GM21367 (cell line): ENCODE data around the gene ADAM29.
"Not testable (repeated sequence)": the region's sequence is repeated elsewhere in the genome, so short reads cannot be mapped to it uniquely, and the experiment has no call there.

ENCODE experiments used
- ATAC-seq: cut with Tn5 transposase; IDR thresholded peaks from one replicate; pipeline ENCODE4 v1.9.1; 2021; ENCODE audit not compliant: unreplicated experiment

Gene ADAM29

DNA sequence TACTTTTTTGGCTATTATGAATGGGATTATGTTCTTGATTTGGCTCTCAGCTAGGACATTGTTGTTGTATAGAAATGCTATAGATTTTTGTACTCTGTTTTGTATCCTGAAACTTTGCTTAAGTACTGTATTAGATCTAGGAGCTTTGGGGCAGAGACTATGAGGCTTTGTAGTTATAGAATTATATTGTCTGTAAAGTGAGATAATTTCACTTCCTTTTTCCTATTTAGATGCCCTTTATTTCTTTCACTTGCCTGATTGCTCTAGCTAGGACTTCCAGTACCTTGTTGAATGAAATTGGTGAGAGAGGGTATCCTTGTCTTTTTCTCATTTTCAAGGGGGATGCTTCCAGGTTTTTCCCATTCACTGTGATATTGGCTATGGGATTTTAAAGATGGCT is 28.1 kb downstream of the ADAM29 start:
- ATAC-seq: no peak

DNA sequence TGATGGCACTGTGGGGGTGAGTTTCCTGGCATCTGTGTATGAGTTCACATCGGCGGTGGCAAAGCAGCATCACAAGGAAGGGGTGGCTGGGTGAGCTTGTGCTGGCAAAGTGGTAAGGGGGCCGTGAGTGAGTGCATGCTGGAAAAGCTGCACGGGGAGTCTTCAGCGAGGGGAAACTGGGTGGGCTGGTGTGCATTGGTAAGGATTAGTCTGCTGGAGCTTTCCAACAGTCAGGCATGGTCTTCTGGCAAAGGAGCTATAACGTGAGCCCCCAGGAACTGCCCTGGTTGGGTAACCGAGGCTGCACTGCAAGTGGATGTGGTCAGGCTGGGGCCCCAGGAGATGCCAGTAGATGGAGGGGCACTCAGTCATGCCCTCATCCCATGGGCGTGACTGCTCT is 30.7 kb downstream of the ADAM29 start:
- no peak for ATAC-seq

DNA sequence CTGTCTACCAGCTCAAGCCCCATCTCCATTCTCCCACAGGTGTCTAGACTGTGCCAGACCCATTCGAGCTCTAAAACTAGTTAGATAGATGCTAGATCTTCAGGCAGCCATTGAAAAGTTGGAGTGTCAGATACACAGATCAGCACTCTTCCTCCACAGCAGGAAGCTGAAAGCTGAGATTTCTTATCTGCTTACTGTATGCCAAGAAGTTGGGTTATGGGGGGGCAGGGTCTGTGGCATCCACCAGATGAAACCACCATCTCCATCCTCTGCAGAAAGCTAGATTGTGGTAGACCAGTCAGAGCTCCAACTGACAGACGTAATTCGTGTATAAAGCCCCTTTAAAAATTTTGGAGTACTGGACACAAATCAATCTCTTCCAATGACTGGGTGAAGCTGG is 54.8 kb downstream of the ADAM29 start:
- no peak for ATAC-seq

DNA sequence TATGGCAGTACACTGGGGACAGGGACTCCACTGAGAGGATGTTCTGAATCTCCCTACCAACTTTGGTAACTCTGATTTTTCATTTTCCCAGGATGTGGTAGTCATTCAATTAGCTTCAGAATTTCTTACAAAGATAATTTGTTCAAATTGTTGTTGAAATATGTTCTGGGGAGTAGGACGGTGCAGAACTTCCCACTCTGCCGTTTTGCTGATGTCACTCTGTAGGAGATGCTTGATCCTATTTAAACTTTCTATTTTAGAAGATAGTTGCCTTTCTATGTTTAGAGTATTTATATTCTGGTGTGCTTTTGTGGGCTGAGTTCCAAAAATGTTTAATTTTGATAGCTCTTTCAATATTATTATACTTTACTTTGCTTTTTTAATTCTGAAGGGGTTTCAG is 55.2 kb downstream of the ADAM29 start:
- no peak for ATAC-seq

DNA sequence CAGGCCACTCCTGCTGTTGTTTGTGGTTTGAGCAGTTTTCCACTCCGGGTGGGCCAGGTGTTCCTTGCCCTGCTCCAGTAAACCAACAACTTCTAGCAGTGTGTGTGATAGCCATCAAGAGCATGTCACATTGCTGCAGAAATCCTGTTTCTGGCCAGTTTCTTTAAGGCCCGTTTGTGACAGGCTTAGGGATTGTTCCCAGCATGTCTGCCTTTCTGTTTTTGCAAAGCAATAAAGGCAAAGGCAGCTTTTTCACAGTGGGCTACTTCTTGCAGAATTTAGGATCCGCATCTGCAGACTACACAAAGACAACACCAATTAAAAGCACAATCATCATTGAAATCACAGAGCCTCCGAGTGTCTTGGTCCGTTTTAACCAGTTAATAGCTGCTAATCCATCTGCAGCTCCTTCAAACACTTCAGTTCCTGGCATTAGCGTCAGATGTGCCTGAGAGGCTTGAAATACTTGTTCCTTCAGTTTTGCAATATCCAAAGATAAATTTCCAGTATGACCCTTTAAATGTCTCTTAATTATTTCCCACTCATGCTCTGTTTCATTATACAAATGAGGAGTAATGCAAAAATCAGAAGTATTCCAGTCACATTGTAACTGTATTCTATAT is 65.1 kb downstream of the ADAM29 start:
- no peak for ATAC-seq

DNA sequence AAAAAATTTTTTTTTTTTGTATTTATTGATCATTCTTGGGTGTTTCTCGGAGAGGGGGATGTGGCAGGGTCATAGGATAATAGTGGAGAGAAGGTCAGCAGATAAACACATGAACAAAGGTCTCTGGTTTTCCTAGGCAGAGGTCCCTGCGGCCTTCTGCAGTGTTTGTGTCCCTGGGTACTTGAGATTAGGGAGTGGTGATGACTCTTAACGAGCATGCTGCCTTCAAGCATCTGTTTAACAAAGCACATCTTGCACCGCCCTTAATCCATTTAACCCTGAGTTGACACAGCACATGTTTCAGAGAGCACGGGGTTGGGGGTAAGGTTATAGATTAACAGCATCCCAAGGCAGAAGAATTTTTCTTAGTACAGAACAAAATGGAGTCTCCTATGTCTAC is 65.7 kb downstream of the ADAM29 start:
- not testable (repeated sequence) for ATAC-seq

DNA sequence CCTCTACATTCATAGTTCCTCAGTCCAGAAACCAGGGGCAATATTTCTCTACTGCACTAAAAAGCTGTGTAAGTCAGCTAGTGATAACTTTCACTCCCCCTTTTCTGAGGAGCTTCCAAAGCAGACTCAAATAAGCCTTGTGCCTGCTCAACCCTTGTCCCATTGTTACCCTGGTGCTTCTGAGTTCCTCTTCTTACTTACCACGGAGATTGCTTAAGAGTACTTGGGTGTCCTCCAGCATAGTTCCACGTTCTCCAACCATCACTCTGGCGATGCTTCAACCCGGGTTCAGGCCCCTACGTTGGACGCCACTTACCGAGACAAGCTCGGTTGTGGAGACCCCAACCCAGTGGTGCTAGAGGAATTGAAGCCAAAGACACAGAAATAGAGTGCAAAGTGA is 71.6 kb downstream of the ADAM29 start:
- ATAC-seq: no peak

DNA sequence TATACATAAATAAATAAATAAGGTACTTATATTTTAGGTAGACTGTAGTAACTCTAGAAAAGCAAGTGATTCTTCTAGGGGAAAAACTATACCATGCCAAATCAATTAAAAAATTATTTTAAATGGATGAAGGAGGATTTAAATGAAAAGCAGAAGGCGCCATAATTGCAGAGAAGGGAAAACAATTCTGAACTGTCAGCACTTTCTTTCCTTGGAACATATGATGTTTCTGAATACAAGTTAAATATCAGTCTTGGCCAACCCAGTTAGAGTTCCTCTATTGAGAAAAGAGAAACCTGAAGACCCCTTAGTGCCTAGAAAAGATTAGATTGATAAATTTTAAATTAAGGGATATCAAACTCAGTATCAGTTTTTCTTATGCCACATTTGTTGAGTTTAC is 75.8 kb downstream of the ADAM29 start:
- ATAC-seq: no peak

DNA sequence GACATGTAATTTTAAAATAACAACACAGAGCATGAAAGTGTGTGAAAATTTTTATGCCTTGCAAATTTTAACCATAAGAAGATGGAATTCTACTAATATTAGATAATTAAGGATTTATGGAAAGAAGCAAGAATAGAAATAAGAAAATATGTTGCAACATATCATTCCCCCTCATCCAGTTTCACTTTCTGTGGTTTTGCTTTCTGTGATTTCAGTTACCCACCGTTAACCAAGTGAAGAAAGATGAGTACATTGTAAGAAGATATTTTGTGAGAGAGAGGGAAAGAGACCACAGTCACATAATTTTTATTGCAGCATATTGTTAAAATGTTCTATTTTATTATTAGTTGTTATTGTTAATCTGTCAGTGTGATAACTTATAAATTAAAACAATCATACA is 77.9 kb downstream of the ADAM29 start:
- ATAC-seq: peak; percentile 64

DNA sequence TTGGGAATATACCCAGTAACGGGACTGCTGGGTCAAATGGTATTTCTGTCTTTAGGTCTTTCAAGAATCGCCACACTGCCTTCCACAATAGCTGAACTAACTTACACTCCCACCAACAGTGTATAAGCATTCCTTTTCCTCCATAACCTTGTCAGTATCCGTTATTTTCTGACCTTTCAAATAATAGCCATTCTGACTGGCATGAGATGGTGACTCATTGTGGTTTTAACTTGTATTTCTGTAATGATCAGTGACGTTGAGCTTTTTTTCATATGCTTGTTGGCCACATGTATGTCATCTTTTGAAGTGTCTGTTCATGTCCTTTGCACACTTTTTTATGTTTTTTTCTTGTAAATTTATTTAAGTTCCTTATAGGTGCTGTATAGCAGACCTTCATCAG is 81.2 kb downstream of the ADAM29 start:
- no peak for ATAC-seq

DNA sequence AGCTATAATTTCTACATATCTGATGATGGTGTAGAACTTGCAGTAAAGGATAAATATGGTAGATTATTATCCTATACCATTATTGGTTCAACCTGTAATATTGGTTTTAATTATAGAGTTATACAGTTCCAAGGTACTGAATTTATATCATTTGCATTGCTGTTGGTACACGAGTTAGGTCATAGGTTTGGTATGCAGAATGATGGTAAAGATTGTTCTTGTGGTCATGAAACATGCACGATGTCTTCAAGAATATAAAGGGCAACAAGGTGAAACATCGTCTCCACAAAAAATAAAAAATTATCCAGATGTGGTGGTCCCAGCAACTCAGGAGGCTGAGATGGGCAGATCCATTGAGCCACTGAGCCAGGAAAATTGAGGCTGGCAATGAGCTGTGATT is 99.6 kb downstream of the ADAM29 start:
- ATAC-seq: no peak

DNA sequence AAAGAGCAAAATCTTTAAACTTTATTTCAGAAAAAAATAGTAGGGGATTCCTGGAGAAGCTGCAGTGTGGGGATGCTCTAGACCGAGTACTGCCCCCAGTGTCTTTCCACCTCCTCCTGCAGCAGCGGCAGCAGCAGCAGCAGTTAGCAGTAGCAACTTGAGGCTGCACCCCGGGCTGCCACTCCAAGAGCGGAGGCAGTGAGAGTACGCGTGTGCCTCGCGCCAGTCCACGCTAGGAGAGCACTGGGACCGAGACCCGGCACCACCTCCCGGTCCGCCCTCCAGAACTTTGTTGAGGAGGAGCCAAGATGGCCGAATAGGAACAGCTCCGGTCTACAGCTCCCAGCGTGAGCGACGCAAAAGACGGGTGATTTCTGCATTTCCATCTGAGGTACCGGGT is 101.3 kb downstream of the ADAM29 start:
- ATAC-seq: not testable (repeated sequence)
